HG03520 (cell line): ENCODE data around the gene FHOD3.
"Not testable (repeated sequence)": the region's sequence is repeated elsewhere in the genome, so short reads cannot be mapped to it uniquely, and the experiment has no call there.

Experiments used
- ATAC-seq: cut with Tn5 transposase; IDR thresholded peaks from one replicate; pipeline ENCODE4 v1.9.1; 2021; ENCODE audit warnings: mild to moderate bottlenecking, moderate library complexity; ENCODE audit not compliant: unreplicated experiment

FHOD3 gene

DNA sequence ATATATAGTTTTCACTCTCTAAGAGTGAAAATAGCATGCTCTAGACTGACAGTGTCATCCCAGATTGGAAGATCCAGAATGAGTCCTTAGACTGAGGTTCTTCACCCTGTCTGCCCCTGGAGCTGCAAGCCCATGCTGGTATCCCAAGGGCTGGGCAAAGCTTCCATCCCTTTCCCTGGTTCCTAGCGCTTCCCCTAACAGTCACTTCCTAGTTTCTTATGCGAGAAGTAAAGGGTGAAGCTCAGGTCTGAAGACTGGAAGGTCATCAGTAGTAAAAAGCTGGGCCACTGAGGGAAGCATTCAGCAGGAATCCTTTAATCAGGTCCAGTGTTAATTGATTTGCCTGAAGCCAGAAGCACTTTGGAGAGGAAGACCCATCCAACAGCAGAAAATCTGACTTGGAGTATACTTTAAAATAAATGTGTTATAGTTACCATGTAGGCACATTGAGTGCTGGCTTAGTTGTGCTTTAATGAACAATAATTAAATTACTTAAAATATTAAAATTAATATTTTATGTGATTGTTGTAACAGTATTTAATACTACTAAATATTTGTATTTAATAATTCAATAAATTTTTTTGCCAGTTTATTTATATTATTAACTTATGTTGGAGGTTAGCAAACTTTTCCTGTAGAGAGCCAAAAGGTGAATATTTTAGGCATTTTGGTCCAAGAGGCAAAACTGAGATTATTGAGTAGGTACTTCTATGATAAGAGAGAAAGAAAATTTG lies 237.9 kb downstream of the FHOD3 start:
- no peak for ATAC-seq

- ATAC-seq: no peak
Observed at GRCh38 chr18:36536426-36536825, 238.9 kb downstream of the FHOD3 start.

DNA sequence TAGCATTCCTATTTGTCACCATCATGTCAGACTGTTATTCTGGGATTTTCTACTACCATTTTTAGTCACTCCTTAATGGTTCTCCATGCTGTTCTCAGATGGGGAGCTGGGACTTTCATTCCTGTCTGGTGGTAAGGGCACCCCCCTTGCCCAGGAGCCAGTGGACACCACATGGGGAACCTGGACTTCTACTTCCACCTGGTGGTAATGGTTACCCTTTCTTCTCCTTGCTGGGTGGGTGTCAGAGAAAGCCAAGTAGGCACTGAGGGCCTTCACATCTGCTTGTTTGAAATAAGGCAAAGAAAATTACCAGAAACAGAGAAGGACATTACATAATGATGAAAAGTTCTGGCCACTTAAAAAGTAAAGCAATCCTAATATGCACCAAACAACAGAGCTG lies 239.8 kb downstream of the FHOD3 start:
- no peak for ATAC-seq

GRCh38 chr18:36539674-36540231 lies 242.2 kb downstream of the FHOD3 start:
- no peak for ATAC-seq

DNA sequence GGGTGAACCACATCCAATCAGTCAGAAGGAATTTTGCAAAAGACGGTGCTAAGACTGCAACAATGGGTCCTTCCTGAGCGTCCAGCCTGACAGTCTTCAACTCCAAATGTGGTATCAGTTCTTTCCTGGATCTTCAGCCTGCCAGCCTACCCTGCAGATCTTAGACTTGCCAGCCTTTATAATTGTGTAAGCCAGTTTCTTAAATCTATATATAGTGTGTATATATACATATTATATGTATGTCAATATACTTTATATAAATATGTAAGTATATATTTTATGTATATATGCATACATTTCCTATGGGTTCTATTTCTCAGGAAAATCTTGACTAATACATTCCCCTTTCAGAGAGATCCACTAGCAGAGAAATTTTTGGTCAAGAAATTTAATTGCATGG lies 245.5 kb downstream of the FHOD3 start:
- ATAC-seq: no peak

DNA sequence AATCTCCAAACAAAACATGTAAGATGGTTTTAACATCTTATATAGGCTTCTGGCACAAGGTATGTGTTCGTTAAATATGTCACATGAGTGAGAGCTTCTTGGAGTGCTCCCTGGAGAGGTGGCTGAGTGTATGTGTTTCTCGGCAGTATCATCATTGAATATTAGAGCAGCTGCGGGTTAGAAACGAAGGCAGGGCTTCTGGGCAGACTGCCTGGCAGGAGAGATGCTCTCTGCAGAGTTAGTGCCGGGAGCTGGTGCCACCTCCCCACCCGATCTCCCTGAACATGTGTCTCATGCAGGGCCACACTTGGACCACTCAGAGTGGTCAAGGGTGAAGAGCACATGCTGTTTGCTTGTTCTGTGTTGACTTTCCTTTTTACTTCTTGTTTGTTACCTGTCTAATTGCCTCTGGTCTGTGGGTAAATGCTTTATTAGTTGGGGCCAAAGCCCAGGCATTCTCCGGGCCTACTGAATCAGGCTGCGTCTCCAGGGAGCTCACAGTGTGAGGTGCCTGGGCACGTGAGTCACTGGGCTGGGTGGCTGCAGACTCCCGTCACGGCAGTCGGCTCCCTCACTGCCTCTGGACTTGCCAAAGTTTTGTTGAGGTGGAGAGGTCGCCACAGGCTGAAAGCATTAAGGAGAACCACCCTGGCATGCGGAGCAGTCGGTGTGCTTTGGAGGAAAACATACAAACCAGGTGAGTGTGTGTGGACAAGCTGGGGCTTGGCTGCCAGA lies 246.6 kb downstream of the FHOD3 start:
- no peak for ATAC-seq

DNA sequence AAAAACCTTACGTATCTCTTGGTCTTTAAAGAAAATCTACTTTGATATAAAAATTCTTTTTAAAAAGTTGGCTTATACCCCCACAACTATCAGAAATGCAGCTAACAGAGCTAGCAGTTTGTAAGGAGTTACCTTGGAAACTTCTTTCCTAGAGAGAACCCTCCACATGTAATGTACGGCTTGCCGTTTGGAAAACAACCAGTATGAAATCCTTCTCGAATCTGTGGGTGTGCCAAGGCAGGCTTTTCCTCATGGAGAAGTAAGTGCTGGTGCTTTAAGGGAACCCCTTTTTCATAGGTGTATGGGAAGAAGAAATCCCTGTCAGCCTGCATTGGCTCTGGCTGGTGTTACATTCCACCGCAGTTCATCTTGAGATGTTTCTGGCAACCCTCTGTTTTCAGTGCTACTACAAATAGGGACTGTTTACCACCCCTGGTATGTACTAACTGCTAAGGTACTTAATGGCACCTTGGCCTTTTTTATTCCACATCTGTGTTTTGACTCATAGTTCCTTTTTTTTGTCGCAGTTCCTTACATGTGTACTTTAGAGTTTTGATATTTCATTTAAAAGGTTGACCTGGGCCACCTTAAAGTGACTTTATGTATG lies 248.4 kb downstream of the FHOD3 start:
- ATAC-seq: no peak

DNA sequence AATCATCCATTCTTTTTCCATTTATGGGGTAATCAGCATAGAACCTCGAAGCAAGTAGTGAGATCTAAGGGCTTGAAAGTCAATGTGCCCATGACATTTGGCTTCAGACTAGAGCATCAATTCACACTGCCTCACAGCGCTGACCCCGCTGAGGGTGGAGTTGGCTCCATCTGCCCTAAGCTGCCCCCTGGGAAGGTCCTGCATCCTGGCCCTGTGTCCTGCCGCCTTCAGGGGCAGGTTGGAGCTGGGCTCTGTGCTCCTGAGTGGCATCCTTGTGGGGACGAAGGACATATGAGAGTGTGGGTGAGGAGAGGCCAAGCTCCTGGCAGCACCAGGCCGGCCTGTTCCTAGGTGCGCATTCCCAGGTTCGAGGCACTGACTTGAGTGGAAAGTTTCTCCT lies 249.4 kb downstream of the FHOD3 start:
- no peak for ATAC-seq

GRCh38 chr18:36547544-36547943 lies 250.0 kb downstream of the FHOD3 start:
- no peak for ATAC-seq

GRCh38 chr18:36551274-36551673 lies 253.8 kb downstream of the FHOD3 start:
- not testable (repeated sequence) for ATAC-seq

DNA sequence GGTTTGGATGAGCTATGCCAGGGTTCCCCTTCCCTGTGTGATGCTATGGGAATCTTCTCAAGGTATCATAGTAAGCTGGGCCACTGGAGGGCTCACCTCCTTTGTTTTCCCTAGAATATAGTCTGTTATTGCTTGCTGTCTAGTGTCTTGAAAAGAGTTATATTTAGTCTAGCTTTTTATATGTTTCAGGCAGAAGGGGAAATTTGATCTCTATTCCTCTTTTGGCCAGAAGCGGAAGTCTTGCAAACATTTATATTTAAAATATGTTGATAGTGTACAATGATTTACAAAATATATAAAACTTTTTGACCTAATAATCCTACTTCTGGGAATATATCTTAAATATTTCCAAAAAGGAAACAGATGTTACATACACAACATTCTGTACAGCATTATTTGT lies 260.7 kb downstream of the FHOD3 start:
- no peak for ATAC-seq

DNA sequence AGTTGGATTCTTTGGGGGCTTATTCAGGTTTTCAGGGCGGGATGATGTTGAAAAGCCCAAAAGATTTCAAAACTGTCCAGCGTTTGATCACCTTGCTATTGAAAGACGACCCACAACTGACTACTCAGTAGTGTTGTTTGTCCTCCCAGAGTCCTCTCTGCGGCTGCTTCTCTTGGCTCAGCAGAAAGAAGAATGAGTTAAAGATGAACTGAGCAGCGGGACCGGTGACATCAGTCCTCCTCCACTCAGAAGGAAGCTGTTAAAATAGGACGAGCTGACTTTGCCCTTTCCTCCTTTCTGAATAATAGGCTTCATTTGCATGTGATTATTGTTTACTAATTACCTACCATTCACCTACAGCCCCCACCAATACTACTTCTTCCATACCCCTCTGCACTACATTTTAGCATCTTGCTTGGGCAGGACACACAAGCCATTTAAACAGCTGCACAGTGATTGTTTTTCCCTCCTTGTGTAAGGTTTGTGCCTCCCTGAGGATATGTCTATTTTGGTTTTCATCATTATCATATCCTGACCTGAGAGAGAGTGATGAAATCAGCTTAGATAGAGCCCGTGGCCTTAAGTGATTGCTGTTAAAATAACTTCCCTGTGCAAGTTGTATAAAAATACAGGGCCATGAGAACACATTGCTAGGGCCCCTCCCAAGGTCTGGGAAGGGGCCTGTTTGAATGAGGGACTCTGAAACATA lies 261.8 kb downstream of the FHOD3 start:
- no peak for ATAC-seq

DNA sequence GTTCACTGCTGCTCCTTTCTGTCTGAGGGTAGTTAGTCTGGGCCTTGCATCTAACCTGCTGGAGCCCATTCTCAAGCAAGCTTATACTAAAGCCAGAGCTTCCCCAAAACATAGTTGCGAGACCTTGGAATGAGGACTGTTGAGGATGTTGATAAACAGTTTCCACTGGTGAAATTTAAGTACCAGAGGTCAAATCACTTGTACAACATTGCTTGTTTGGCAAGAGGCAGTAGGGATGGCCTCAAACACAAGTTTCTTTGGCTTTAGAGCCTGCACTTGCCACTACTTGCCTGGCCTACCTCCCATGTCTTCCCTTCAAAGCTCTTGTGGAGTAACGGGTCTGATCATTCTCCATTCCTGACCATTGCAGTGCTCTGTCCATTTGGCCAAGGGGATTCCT lies 262.7 kb downstream of the FHOD3 start:
- ATAC-seq: no peak

DNA sequence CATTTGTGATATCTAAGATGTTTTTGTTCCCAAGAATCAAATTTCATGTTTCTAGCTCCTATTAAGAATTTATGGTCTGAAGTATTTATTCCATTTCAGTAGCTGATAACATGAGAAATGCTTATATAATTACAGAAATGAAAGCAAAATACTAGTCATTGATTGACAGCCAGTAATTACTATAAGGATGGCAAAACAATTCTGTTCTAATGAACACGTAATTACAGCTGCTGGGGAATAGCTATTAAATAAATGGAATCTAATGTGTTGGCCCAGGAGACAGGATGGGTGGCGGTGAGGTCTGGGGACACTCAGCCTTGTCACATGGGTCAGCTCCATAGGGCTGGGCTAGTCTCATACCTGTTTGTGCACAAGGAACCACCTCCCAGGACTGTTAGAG lies 263.5 kb downstream of the FHOD3 start:
- ATAC-seq: no peak

DNA sequence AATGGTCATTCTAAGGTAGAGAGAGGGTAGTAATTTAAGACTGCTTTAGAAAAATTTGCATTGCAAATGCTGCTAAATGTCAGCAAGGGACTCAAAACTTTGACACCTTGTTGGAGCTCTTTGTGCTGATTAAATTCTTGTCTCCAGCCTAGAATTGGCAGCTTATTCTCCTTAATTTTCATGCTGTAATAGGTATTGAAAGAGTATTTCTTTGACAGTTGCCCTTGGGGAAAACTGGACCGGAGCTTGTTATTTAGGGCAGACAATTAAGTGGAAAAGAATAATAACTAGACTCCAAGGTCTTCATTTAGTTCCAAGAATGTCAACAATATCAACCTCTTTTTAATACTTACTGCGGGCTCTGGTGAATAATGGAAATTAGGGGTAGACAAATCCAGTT lies 267.3 kb downstream of the FHOD3 start:
- ATAC-seq: no peak

DNA sequence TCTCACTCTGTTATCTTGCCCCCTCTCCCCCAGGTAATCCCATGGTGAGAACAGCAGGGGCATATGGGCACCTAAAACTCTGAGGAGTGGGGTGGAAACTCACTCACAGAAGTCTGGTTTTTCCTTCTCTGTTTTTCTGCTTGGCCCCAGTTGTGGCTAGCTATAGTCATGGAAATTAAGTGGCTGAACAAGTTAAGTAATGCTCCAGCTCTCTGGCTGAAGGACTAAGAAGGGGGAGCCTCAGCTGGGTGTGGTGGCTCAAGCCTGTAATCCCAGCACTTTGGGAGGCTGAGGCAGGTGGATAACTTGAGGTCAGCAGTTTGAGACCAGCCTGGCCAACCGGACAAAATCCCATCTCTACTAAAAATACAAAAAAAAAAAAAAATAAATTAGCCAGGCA lies 270.3 kb downstream of the FHOD3 start:
- no peak for ATAC-seq

GRCh38 chr18:36568487-36568886 lies 271.0 kb downstream of the FHOD3 start:
- ATAC-seq: no peak

- no peak for ATAC-seq
Observed at GRCh38 chr18:36572135-36572856, 274.8 kb downstream of the FHOD3 start.

DNA sequence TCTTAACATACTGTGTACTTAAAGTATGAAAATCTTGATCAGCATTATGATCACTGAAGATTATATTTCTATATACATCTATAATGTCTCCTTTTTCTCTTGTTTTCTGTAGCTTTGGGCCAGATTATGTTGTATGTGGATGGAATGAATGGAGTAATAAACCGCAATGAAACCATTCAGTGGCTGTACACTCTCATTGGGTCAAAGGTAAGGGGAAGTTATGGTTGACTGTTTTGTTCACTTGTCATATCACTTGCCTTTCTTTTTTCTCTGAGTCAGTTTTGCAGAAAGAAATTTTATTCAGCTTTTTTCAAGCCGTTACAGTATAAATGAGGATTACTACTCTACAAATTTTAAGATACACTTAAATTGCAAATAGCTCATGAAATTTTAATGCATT lies 278.8 kb downstream of the FHOD3 start:
- no peak for ATAC-seq

- no peak for ATAC-seq
Observed at GRCh38 chr18:36578871-36579710, 281.6 kb downstream of the FHOD3 start.
